GM19397 (cell line): ENCODE results near the gene NCMAP.

Source experiments
- ATAC-seq: cut with Tn5 transposase; IDR thresholded peaks from one replicate; pipeline ENCODE4 v1.9.1; 2021; ENCODE audit warnings: mild to moderate bottlenecking, moderate library complexity; ENCODE audit not compliant: unreplicated experiment

Gene NCMAP

GRCh38 chr1:24568475-24568874 is 12.6 kb downstream of the NCMAP start:
- no peak for ATAC-seq

- no peak for ATAC-seq
Measured at GRCh38 chr1:24570265-24571125, 14.6 kb downstream of the NCMAP start.

GRCh38 chr1:24572301-24572700 is 16.4 kb downstream of the NCMAP start:
- no peak for ATAC-seq

- ATAC-seq = no peak
Measured at GRCh38 chr1:24575905-24576587, 20.2 kb downstream of the NCMAP start.

GRCh38 chr1:24578846-24579245 is 23.0 kb downstream of the NCMAP start:
- no peak for ATAC-seq

GRCh38 chr1:24580756-24581155 is 24.9 kb downstream of the NCMAP start:
- ATAC-seq = no peak

- ATAC-seq = no peak
Measured at GRCh38 chr1:24584171-24584647, 28.3 kb downstream of the NCMAP start.

GRCh38 chr1:24586119-24586518 is 30.2 kb downstream of the NCMAP start:
- no peak for ATAC-seq

- ATAC-seq = no peak
Measured at GRCh38 chr1:24586970-24587820, 31.3 kb downstream of the NCMAP start.

- ATAC-seq = no peak
Measured at GRCh38 chr1:24588573-24588972, 32.7 kb downstream of the NCMAP start.

GRCh38 chr1:24589200-24589599 is 33.3 kb downstream of the NCMAP start:
- ATAC-seq = no peak

GRCh38 chr1:24591781-24592180 is 35.9 kb downstream of the NCMAP start:
- ATAC-seq = no peak

- ATAC-seq = no peak
Measured at GRCh38 chr1:24594328-24594598, 38.4 kb downstream of the NCMAP start.

GRCh38 chr1:24596401-24596880 is 40.6 kb downstream of the NCMAP start:
- ATAC-seq = no peak

GRCh38 chr1:24599265-24599664 is 43.4 kb downstream of the NCMAP start:
- no peak for ATAC-seq

- no peak for ATAC-seq
Measured at GRCh38 chr1:24600551-24600950, 44.7 kb downstream of the NCMAP start.

- no peak for ATAC-seq
Measured at GRCh38 chr1:24605534-24606295, 49.8 kb downstream of the NCMAP start.

- ATAC-seq = no peak
Measured at GRCh38 chr1:24606296-24606605, 50.4 kb downstream of the NCMAP start.

GRCh38 chr1:24606621-24607020 is 50.7 kb downstream of the NCMAP start:
- ATAC-seq = no peak

- no peak for ATAC-seq
Measured at GRCh38 chr1:24609949-24610517, 54.1 kb downstream of the NCMAP start.
